HG03103 (cell line): ENCODE data around the gene TEC.

Experiments
- ATAC-seq: cut with Tn5 transposase; IDR thresholded peaks from one replicate; pipeline ENCODE4 v1.9.1; 2021; ENCODE audit warnings: low read depth; ENCODE audit not compliant: unreplicated experiment

Gene TEC

DNA sequence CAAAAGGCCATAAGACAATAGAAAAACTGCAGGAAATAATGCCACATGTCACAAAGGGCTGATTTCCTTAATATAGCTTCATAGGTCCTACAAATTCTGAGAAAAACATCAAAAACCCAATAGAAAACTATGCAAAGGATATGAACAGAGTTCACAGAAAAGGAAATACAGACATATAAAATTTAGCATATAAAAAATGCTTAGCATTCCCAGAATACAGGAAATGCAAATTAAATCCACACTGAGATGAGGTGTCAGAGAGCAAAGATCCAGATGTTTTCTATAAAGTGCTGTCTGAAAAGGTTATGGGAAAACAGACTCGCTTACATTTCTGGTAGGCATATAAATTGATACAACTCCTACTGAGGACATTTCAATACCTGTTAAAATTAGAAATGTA lies 169.4 kb downstream of the TEC start:
- ATAC-seq, result no peak

DNA sequence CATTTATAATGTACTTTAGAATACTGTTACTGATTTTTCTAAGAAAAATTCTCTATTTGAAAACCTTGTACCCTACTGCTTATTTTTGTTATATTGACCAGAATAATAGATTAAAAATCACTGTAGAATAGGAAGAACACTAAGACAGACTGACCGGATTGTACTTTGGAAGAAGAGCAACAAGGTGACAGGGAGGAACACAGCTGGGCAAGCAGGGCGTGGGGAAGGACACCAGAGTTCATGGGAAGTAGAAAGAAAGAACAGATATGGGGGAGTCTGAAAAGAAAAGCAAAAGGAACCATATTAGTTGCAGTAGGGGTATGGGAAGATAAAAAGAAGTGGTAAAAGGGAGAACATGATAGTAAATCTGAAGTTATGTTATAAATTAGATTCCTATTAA lies 174.2 kb downstream of the TEC start:
- no peak for ATAC-seq

DNA sequence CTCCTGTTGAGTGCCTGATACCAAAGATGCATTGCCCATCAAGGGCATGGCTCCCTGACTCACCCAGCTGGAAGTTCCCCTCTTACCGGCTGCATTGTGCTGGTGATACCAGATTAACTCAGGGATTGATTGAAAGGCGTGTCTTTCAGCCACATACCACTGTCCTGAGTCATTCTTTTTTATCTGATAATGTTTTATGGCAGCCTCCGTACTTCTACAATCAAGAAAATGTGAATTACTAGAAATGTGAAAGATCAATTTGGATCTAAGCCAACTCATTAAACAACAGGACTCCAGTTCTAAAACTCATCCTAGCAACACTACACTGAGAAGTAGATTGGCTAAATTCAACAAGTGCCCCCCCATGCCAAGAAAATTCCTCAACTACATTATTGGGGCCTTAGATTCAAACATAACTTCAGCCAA lies 175.6 kb downstream of the TEC start:
- ATAC-seq, result no peak

DNA sequence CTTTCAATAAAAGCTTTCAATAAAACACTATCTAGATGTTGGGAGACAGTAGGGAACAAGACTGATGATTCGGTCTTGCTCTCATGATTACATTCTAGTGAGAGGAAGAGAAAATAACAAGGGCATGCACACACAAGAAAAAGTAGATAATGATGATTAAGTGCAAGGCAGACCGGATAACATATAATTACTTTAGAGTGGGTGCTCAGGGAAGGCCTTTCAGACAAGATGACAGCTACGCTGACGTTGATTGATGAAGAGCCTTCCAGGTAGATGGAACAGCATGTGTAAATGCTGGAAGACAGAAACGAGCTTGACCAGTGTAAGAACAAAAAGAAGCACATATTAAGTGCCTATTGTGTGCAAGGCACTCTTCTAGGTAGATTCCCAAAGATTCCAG lies 179.0 kb downstream of the TEC start:
- no peak for ATAC-seq

DNA sequence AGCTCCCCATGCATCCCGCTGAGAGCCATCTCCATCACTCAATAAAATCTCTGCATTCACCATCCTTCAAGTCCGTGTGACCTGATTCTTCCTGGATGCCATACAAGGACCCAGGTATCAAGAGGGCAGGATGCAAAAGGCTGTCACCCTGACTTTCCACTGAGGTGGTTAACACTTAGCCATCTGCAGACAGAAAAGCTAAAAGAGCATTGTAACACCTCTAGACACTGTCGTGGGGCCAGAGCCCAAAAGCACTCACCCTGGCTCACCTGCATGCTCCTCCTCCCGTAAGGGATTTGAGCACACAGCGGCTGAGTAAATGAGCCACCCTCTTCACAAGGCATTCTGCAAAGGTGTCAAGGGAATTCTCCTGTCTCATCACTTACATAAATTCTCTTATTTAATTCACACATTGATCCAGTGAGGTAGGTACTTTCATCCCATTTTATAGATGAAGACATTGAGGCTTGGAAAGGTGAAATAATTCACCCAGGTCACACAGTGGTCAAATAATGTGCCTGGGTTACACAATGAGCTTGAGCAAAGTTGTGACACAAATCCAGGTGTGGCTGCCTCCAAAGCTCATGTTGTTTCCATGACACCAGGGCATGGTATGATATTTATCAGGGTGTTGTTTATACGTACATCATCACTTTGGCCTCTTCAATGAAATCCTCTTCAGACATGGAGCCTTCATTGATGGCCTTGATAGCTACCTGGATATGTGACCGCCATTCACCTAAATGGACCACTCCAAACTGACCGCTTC lies 183.6 kb downstream of the TEC start:
- no peak for ATAC-seq
